HEK293 (cell line): Measurements from ENCODE around the gene ZNF175.

Experiments
- CTCF ChIA-PET: fragments of 350-600 bp; formaldehyde crosslinking; extraction: SDS; loops from one replicate; lab custom pipeline; 2021; ENCODE audit warnings: antibody characterized with exemption; lab: Yijun Ruan, JAX
- POLR2A ChIA-PET: fragments of 300-600 bp; formaldehyde crosslinking; extraction: SDS; loops from one replicate; lab custom pipeline; 2020; ENCODE audit warnings: antibody characterized with exemption, inconsistent platforms; lab: Yijun Ruan, JAX
- H3K27ac ChIP-seq: fragments of 200-500 bp; sonication (Bioruptor generic); 2 replicates; pipeline ENCODE4 v1.5.1; 2014; ENCODE audit warnings: low read depth, low read length, control low read depth, inconsistent platforms; ENCODE audit errors: extremely low read depth
- H3K36me3 ChIP-seq, 2 experiments: fragments of 200-500 bp in 1 of 2; sonication (Bioruptor generic) in 1 of 2; 1 replicate in 1 of 2; 2 replicates in 1 of 2; pipeline ENCODE4 v1.5.1; 2014 to 2017; ENCODE audit warnings: inconsistent platforms in 2 of 2, low read length in 2 of 2; ENCODE audit not compliant: control insufficient read depth in 2 of 2, insufficient read depth in 1 of 2
- H3K4me1 ChIP-seq: fragments of 200-500 bp; sonication (Bioruptor generic); 2 replicates; pipeline ENCODE4 v1.5.1; 2014; ENCODE audit warnings: mild to moderate bottlenecking, low read length, inconsistent platforms; ENCODE audit not compliant: control insufficient read depth, insufficient read depth
- H3K4me3 ChIP-seq: 2 replicates; pipeline ENCODE4 v1.5.1; 2011; ENCODE audit warnings: low read depth, mild to moderate bottlenecking, control low read depth, low read length, moderate library complexity
- H3K9me3 ChIP-seq: fragments of 200-500 bp; sonication (Bioruptor generic); 2 replicates; pipeline ENCODE4 v1.5.1; 2014; ENCODE audit warnings: low read depth, low read length, inconsistent platforms; ENCODE audit not compliant: control insufficient read depth, insufficient read depth
- GLI2 ChIP-seq: fragments of 450-650 bp; formaldehyde crosslinking; IDR thresholded peaks from 2 replicates; pipeline ENCODE4; 2017; ENCODE audit warnings: missing biosample characterization, missing genetic modification characterization, low read depth, borderline replicate concordance
- GLI4 ChIP-seq: fragments of 450-650 bp; formaldehyde crosslinking; IDR thresholded peaks from 2 replicates; pipeline ENCODE4 v1.5.1; 2016; ENCODE audit warnings: missing biosample characterization, missing genetic modification characterization
- HOXD13 ChIP-seq: sonication (generic); formaldehyde crosslinking; IDR thresholded peaks from 2 replicates; pipeline ENCODE4 v1.8.0; 2022; ENCODE audit warnings: missing genetic modification reagents, borderline replicate concordance
- ZBTB1 ChIP-seq: fragments of 450-650 bp; formaldehyde crosslinking; IDR thresholded peaks from 2 replicates; pipeline ENCODE4 v1.5.1; 2016; ENCODE audit warnings: missing biosample characterization, missing genetic modification characterization
- ZNF221 ChIP-seq: fragments of 450-650 bp; formaldehyde crosslinking; IDR thresholded peaks from 2 replicates; pipeline ENCODE4 v1.5.1; 2017; ENCODE audit warnings: missing biosample characterization, missing genetic modification characterization, borderline replicate concordance
- ZNF274 ChIP-seq, 2 experiments: fragments of 200-500 bp in 1 of 2; fragments of 450-650 bp in 1 of 2; sonication (Bioruptor generic) in 1 of 2; formaldehyde crosslinking in 1 of 2; IDR thresholded peaks; 2 replicates each; pipeline versions ENCODE4 v1.5.1 to v1.6.1; 2014 to 2016; ENCODE audit warnings: borderline replicate concordance in 1 of 2, inconsistent platforms in 1 of 2, low read length in 1 of 2, missing biosample characterization in 1 of 2, missing genetic modification characterization in 1 of 2
- ZNF48 ChIP-seq: fragments of 450-650 bp; formaldehyde crosslinking; IDR thresholded peaks from 2 replicates; pipeline ENCODE4 v1.5.1; 2016; ENCODE audit warnings: missing biosample characterization, missing genetic modification characterization
- ZNF514 ChIP-seq: fragments of 450-650 bp; formaldehyde crosslinking; IDR thresholded peaks from 2 replicates; pipeline ENCODE4 v1.5.1; 2016; ENCODE audit warnings: missing biosample characterization, missing genetic modification characterization
- TF ChIP-seq, protein P1 (sequence below): fragments of 450-650 bp; formaldehyde crosslinking; IDR thresholded peaks from 2 replicates; pipeline ENCODE4 v1.5.1; 2017; ENCODE audit warnings: missing biosample characterization, missing genetic modification characterization
- TF ChIP-seq, protein P2 (sequence below): fragments of 450-650 bp; formaldehyde crosslinking; IDR thresholded peaks from 2 replicates; pipeline ENCODE4 v1.5.1; 2017; ENCODE audit warnings: missing biosample characterization, mild to moderate bottlenecking, missing genetic modification characterization, moderate library complexity
- TF ChIP-seq, protein P3 (sequence below): fragments of 450-650 bp; formaldehyde crosslinking; IDR thresholded peaks from 2 replicates; pipeline ENCODE4 v1.5.1; 2016; ENCODE audit warnings: missing biosample characterization, missing genetic modification characterization, low read depth
- TF ChIP-seq, protein P4 (sequence below): fragments of 450-650 bp; formaldehyde crosslinking; IDR thresholded peaks from 2 replicates; pipeline ENCODE4 v1.5.1; 2016; ENCODE audit warnings: missing biosample characterization, missing genetic modification characterization
- TF ChIP-seq, protein P5 (sequence below): fragments of 450-650 bp; formaldehyde crosslinking; IDR thresholded peaks from 2 replicates; pipeline ENCODE4 v1.5.1; 2016; ENCODE audit warnings: missing biosample characterization, missing genetic modification characterization
- TF ChIP-seq, protein P6 (sequence below): fragments of 450-650 bp; formaldehyde crosslinking; IDR thresholded peaks from 2 replicates; pipeline ENCODE4 v1.5.1; 2016; ENCODE audit warnings: missing biosample characterization, missing genetic modification characterization

ZNF175 gene

DNA sequence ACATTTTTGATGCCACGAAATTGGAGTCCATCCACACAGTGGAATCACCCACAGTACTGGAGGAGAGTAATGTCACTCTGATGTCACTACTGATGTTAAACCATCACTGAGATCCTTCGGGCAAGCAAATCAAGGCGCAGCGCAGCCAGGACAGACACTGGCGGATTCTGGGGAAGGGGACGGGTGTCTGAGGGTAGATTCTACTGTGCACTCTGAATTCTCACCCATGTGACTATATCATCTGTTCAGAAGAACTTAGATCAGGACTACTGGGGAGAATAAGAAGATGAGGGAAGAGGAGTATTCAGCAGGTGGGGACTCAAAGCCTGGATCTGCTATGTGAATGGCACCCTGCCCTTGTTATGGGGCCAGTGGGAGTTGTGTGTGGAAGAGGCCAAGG, 27.0 kb upstream of the ZNF175 start (continued):
- TF ChIP-seq, protein P1, sequence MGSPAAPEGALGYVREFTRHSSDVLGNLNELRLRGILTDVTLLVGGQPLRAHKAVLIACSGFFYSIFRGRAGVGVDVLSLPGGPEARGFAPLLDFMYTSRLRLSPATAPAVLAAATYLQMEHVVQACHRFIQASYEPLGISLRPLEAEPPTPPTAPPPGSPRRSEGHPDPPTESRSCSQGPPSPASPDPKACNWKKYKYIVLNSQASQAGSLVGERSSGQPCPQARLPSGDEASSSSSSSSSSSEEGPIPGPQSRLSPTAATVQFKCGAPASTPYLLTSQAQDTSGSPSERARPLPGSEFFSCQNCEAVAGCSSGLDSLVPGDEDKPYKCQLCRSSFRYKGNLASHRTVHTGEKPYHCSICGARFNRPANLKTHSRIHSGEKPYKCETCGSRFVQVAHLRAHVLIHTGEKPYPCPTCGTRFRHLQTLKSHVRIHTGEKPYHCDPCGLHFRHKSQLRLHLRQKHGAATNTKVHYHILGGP: no peak
- TF ChIP-seq, protein P2, sequence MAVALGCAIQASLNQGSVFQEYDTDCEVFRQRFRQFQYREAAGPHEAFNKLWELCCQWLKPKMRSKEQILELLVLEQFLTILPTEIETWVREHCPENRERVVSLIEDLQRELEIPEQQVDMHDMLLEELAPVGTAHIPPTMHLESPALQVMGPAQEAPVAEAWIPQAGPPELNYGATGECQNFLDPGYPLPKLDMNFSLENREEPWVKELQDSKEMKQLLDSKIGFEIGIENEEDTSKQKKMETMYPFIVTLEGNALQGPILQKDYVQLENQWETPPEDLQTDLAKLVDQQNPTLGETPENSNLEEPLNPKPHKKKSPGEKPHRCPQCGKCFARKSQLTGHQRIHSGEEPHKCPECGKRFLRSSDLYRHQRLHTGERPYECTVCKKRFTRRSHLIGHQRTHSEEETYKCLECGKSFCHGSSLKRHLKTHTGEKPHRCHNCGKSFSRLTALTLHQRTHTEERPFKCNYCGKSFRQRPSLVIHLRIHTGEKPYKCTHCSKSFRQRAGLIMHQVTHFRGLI: no peak
- TF ChIP-seq, protein P3, sequence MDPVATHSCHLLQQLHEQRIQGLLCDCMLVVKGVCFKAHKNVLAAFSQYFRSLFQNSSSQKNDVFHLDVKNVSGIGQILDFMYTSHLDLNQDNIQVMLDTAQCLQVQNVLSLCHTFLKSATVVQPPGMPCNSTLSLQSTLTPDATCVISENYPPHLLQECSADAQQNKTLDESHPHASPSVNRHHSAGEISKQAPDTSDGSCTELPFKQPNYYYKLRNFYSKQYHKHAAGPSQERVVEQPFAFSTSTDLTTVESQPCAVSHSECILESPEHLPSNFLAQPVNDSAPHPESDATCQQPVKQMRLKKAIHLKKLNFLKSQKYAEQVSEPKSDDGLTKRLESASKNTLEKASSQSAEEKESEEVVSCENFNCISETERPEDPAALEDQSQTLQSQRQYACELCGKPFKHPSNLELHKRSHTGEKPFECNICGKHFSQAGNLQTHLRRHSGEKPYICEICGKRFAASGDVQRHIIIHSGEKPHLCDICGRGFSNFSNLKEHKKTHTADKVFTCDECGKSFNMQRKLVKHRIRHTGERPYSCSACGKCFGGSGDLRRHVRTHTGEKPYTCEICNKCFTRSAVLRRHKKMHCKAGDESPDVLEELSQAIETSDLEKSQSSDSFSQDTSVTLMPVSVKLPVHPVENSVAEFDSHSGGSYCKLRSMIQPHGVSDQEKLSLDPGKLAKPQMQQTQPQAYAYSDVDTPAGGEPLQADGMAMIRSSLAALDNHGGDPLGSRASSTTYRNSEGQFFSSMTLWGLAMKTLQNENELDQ (tag by site-specific recombination): no peak
- TF ChIP-seq GLI4: no peak
- TF ChIP-seq, protein P4, sequence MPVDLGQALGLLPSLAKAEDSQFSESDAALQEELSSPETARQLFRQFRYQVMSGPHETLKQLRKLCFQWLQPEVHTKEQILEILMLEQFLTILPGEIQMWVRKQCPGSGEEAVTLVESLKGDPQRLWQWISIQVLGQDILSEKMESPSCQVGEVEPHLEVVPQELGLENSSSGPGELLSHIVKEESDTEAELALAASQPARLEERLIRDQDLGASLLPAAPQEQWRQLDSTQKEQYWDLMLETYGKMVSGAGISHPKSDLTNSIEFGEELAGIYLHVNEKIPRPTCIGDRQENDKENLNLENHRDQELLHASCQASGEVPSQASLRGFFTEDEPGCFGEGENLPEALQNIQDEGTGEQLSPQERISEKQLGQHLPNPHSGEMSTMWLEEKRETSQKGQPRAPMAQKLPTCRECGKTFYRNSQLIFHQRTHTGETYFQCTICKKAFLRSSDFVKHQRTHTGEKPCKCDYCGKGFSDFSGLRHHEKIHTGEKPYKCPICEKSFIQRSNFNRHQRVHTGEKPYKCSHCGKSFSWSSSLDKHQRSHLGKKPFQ: no peak
- TF ChIP-seq, all 188 proteins: peak for 0

DNA sequence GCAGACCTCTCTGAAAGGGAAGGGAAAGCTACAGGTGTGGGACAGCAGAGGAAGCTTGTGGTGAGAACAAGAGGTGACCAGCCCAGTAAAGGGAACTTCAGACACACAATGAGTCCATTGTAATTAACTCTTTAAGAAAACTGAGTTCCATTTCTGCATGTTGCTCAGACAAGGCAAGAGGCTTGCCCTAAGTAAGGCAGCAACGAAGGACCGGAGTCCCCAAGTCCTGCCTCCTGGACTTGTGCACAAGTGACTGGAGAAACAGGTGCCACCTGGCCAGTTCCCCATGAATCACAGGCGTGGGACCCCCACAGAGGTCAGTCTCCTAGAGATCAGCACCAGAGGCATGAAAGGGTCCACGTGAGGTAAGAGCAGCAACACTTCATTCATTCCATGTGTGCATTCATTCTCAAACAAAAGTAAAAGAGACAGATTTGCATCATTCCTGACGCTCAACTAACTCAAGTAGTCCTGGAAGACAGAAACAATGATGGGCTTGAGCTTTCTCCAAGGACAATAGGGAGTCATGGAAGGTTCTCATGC, 24.9 kb upstream of the ZNF175 start:
- Histone ChIP-seq H3K36me3 (no peaks in the 10 kb centered on the region), H3K4me1 (no peaks in the 10 kb centered on the region), H3K4me3 (no peak overlapping the region), H3K9me3 (no peaks in the 10 kb centered on the region), H3K27ac (no peak overlapping the region)
- CTCF ChIA-PET: interaction anchor here (1.6 to 2.9 kb wide), 2 partner anchors 32 to 111 kb away, joined by 5 to 18 read pairs; no protein-coding TSS in a partner anchor
- POLR2A ChIA-PET: no interaction called here
- TF ChIP-seq, protein P5, sequence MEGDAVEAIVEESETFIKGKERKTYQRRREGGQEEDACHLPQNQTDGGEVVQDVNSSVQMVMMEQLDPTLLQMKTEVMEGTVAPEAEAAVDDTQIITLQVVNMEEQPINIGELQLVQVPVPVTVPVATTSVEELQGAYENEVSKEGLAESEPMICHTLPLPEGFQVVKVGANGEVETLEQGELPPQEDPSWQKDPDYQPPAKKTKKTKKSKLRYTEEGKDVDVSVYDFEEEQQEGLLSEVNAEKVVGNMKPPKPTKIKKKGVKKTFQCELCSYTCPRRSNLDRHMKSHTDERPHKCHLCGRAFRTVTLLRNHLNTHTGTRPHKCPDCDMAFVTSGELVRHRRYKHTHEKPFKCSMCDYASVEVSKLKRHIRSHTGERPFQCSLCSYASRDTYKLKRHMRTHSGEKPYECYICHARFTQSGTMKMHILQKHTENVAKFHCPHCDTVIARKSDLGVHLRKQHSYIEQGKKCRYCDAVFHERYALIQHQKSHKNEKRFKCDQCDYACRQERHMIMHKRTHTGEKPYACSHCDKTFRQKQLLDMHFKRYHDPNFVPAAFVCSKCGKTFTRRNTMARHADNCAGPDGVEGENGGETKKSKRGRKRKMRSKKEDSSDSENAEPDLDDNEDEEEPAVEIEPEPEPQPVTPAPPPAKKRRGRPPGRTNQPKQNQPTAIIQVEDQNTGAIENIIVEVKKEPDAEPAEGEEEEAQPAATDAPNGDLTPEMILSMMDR (tag by site-specific recombination): no peak
- no peak for TF ChIP-seq ZNF221
- no peak for TF ChIP-seq ZNF48 (tag by site-specific recombination)
- TF ChIP-seq GLI2 (tag by site-specific recombination): no peak
- TF ChIP-seq, protein P6, sequence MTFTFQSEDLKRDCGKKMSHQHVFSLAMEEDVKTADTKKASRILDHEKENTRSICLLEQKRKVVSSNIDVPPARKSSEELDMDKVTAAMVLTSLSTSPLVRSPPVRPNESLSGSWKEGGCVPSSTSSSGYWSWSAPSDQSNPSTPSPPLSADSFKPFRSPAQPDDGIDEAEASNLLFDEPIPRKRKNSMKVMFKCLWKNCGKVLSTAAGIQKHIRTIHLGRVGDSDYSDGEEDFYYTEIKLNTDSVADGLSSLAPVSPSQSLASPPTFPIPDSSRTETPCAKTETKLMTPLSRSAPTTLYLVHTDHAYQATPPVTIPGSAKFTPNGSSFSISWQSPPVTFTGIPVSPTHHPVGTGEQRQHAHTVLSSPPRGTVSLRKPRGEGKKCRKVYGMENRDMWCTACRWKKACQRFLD: no peak
- no peak for TF ChIP-seq HOXD13 (CRISPR knock-in tag)
- no peak for TF ChIP-seq ZNF514
- no peak for TF ChIP-seq ZNF274 (IDR thresholded peaks at IDR 0.05; ENCODE audit: low read length)
- TF ChIP-seq ZNF274 (tag by site-specific recombination; IDR thresholded peaks at IDR 0.05; ENCODE audit: borderline replicate concordance): no peak
- no peak for TF ChIP-seq ZBTB1 (tag by site-specific recombination)
